Brain microvascular endothelial cell (primary cell): ENCODE data around the gene TPRG1.
A peak's percentile ranks its signal among the peaks of the same experiment; 100 is the strongest.

Source experiments
- DNase-seq: peaks from one replicate; pipeline ENCODE4 v3.0.0-alpha.2; 2020
- H3K27ac ChIP-seq: fragments of 250-450 bp; sonication (Bioruptor Pico); 2 replicates; pipeline ENCODE4 v1.5.1; 2020; ENCODE audit warnings: mild to moderate bottlenecking, moderate library complexity
- H3K27me3 ChIP-seq: fragments of 250-450 bp; sonication (Bioruptor Pico); replicated peaks from 2 replicates; pipeline ENCODE4 v1.5.1; 2020; ENCODE audit warnings: mild to moderate bottlenecking
- H3K36me3 ChIP-seq: fragments of 250-450 bp; sonication (Bioruptor Pico); replicated peaks from 2 replicates; pipeline ENCODE4 v1.5.1; 2020; ENCODE audit warnings: mild to moderate bottlenecking
- H3K4me3 ChIP-seq: 2 replicates; pipeline ENCODE4 v1.5.1; 2011; ENCODE audit warnings: low read depth, mild to moderate bottlenecking, control low read depth, low read length, moderate library complexity
- CTCF ChIP-seq: IDR thresholded peaks from 2 replicates; pipeline ENCODE4 v1.5.1; 2011; ENCODE audit warnings: low read depth, mild to moderate bottlenecking, moderate library complexity, low read length, control low read depth, inconsistent platforms; ENCODE audit errors: missing control alignments
- in situ Hi-C: cut with HindIII; loops from 2 replicates; pipeline ENCODE4 v1.10.0; 2017; ENCODE audit warnings: low sequenced_read_pairs, low pct_ligation_motif_present

Gene TPRG1

GRCh38 chr3:189132839-189133238 is 38.9 kb upstream of the TPRG1 start:
- DNase-seq, result no peak
- no peak for TF ChIP-seq CTCF
- Histone ChIP-seq H3K36me3 (no peaks in the 10 kb centered on the region), H3K27me3 (no peaks in the 10 kb centered on the region), H3K4me3 (no peak overlapping the region), H3K27ac (peak overlapping the region; percentile 71)
- in situ Hi-C loops, result no loop called here

- Histone ChIP-seq H3K4me3 (no peak overlapping the region), H3K36me3 (no peaks in the 10 kb centered on the region), H3K27me3 (no peaks in the 10 kb centered on the region), H3K27ac (no peak overlapping the region)
- no peak for TF ChIP-seq CTCF
- DNase-seq, result no peak
- in situ Hi-C loops, result no loop called here
Observed at GRCh38 chr3:189133768-189134167, 38.0 kb upstream of the TPRG1 start.

- no peak for DNase-seq
- Histone ChIP-seq H3K4me3 (no peak overlapping the region), H3K27ac (no peak overlapping the region), H3K27me3 (no peaks in the 10 kb centered on the region), H3K36me3 (no peaks in the 10 kb centered on the region)
- in situ Hi-C loops, result no loop called here
- TF ChIP-seq CTCF, result no peak
Observed at GRCh38 chr3:189137416-189137815, 34.4 kb upstream of the TPRG1 start.

GRCh38 chr3:189138901-189139610 is 32.7 kb upstream of the TPRG1 start:
- H3K27ac ChIP-seq, result no peak overlapping the region
- TF ChIP-seq CTCF, result no peak
- in situ Hi-C loops, result no loop called here
- no peaks in the 10 kb centered on the region for H3K36me3 ChIP-seq
- H3K4me3 ChIP-seq, result no peak overlapping the region
- H3K27me3 ChIP-seq, result no peaks in the 10 kb centered on the region
- no peak for DNase-seq

- no peak overlapping the region for H3K27ac ChIP-seq
- DNase-seq, result no peak
- H3K27me3 ChIP-seq, result no peaks in the 10 kb centered on the region
- H3K36me3 ChIP-seq, result no peaks in the 10 kb centered on the region
- in situ Hi-C loops, result no loop called here
- no peak for TF ChIP-seq CTCF
- H3K4me3 ChIP-seq, result no peak overlapping the region
Observed at GRCh38 chr3:189139611-189139940, 32.2 kb upstream of the TPRG1 start.

- H3K27me3 ChIP-seq, result no peaks in the 10 kb centered on the region
- DNase-seq, result no peak
- H3K36me3 ChIP-seq, result no peaks in the 10 kb centered on the region
- in situ Hi-C loops, result no loop called here
- H3K27ac ChIP-seq, result no peak overlapping the region
- no peak for TF ChIP-seq CTCF
- H3K4me3 ChIP-seq, result no peak overlapping the region
Observed at GRCh38 chr3:189142527-189142926, 29.2 kb upstream of the TPRG1 start.
